ENCODE measurements around the gene ACTL10. TPM values are rescaled to one million over a fixed set of nuclear protein-coding genes. Genes with fewer than 3 reads are reported as not detected.

Gene ACTL10
- total RNA-seq, 1 experiment from 2014 or later: 1.3 TPM

- no peak for TF ChIP-seq HMGXB4 (CRISPR knock-in tag; IDR thresholded peaks at IDR 0.05)
- no peak for TF ChIP-seq TEAD4 (CRISPR knock-in tag; IDR thresholded peaks at IDR 0.05)
- TF ChIP-seq ZNF425 (CRISPR knock-in tag; conservative IDR thresholded peaks at IDR 0.05): no peak
- no peak for TF ChIP-seq IRF1 (CRISPR knock-in tag; IDR thresholded peaks at IDR 0.05)
- no peak for TF ChIP-seq USF2 (CRISPR knock-in tag; IDR thresholded peaks at IDR 0.05)
- TF ChIP-seq NR3C1 (CRISPR knock-in tag; conservative IDR thresholded peaks at IDR 0.05; ENCODE audit: low read depth): no peak
These were observed 12.7 kb upstream of the ACTL10 start (continued) for GRCh38 chr20:33653900-33654596.

- Mint-ChIP-seq H3K4me3 (no peak overlapping the region), H3K27me3 (ENCODE audit: low read depth) (no peaks in the 10 kb centered on the region), H3K9me3 (no peaks in the 10 kb centered on the region), H3K4me1 (peaks cover 26% of the 10 kb centered on the region), H3K36me3 (peaks cover 6% of the 10 kb centered on the region), H3K27ac (0 out of 2 replicates have a peak overlapping the region, but pooled peaks have one; percentile 20)
- ATAC-seq (no peak), DNase-seq (ENCODE audit: low spot score) (no peak)
- POLR2A ChIA-PET: interaction anchor here (2.0 to 4.6 kb wide), 2 partner anchors 8 to 13 kb away, joined by 9 to 24 read pairs; partner anchors contain the start of gene ACTL10
- CTCF ChIA-PET: interaction anchor here (0.9 to 6.9 kb wide), 7 partner anchors 11 to 392 kb away, joined by 4 to 134 read pairs (median 9); partner anchors contain the start of genes ACTL10 and C20orf144
- no peak for TF ChIP-seq ZNF423 (CRISPR knock-in tag; IDR thresholded peaks at IDR 0.05)
- no peak for TF ChIP-seq SMAD3 (CRISPR knock-in tag; IDR thresholded peaks at IDR 0.05; ENCODE audit: borderline replicate concordance)
- no peak for TF ChIP-seq IRF1 (CRISPR knock-in tag; IDR thresholded peaks at IDR 0.05)
- no peak for TF ChIP-seq GRHL2 (CRISPR knock-in tag; IDR thresholded peaks at IDR 0.05; ENCODE audit: insufficient replicate concordance, severe bottlenecking)
- TF ChIP-seq ZNF219 (CRISPR knock-in tag; IDR thresholded peaks at IDR 0.05; ENCODE audit: borderline replicate concordance): no peak
- no peak for TF ChIP-seq FOXJ3 (CRISPR knock-in tag; IDR thresholded peaks at IDR 0.05; ENCODE audit: borderline replicate concordance)
- no peak for TF ChIP-seq ELF4 (CRISPR knock-in tag; IDR thresholded peaks at IDR 0.05; ENCODE audit: low read depth)
- TF ChIP-seq ZBTB21 (CRISPR knock-in tag; IDR thresholded peaks at IDR 0.05; ENCODE audit: borderline replicate concordance): no peak
- no peak for TF ChIP-seq E2F5 (CRISPR knock-in tag; IDR thresholded peaks at IDR 0.05)
- TF ChIP-seq TCF7 (CRISPR knock-in tag; IDR thresholded peaks at IDR 0.05; ENCODE audit: low read depth): no peak
- TF ChIP-seq ZSCAN18 (CRISPR knock-in tag; IDR thresholded peaks at IDR 0.05): no peak
These were observed 12.0 kb upstream of the ACTL10 start for GRCh38 chr20:33654680-33655161.

Data from WTC11 (cell line).